HFF-Myc (cell line): ENCODE measurements around the gene HOATZ.
A peak's percentile ranks its signal among the peaks of the same experiment; 100 is the strongest.

ENCODE experiments used
- DNase-seq: peaks from one replicate; pipeline ENCODE4 v3.0.0-alpha.2; 2011; ENCODE audit warnings: low read depth; ENCODE audit errors: extremely low read depth
- H3K4me3 ChIP-seq: replicated peaks from 2 replicates; pipeline ENCODE4 v1.5.1; 2011; ENCODE audit warnings: low read depth, mild to moderate bottlenecking, control low read depth, low read length
- CTCF ChIP-seq: IDR thresholded peaks from 2 replicates; pipeline ENCODE4 v1.5.1; 2012; ENCODE audit warnings: mild to moderate bottlenecking, low read depth, low read length, control low read depth; ENCODE audit errors: missing control alignments

HOATZ gene

GRCh38 chr11:111514216-111515031 is at the start of gene HOATZ:
Gene HOATZ, plus strand, starts transcription at chr11:111514778. Its CDS starts 7 bp downstream, at chr11:111514785.
- DNase-seq, result no peak
- H3K4me3 ChIP-seq, result 0 out of 2 replicates have a peak within 1 kb of the TSS, but pooled peaks have one; percentile 4
- TF ChIP-seq CTCF, result no peak

DNA sequence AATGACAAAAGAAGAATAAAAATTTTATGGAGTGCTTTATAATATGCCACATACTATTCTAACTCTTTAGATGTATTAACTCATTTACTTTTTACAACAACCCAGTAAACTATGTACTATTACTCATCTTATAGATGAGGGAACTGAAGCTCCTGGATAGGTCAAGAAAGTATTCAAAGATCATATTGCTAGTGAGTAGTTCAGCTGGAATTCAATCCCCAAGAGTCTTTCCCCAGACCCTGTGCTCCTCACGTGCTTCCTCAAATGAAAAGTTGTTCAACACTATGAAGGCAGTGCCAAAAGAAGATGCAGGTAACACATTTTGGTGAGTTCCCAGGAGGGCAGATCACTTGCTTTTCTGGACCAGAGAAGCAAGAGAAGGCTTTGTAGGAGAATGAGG is 49.2 kb upstream of the HOATZ start:
- no peak for DNase-seq
- H3K4me3 ChIP-seq, result no peak overlapping the region
- no peak for TF ChIP-seq CTCF

GRCh38 chr11:111466615-111467014 is 48.0 kb upstream of the HOATZ start:
- DNase-seq, result no peak
- TF ChIP-seq CTCF, result no peak
- no peak overlapping the region for H3K4me3 ChIP-seq

- TF ChIP-seq CTCF, result no peak
- no peak for DNase-seq
- no peak overlapping the region for H3K4me3 ChIP-seq
Observed at GRCh38 chr11:111469200-111469599, 45.4 kb upstream of the HOATZ start.

GRCh38 chr11:111472228-111472627 is 42.4 kb upstream of the HOATZ start:
- DNase-seq, result no peak
- TF ChIP-seq CTCF, result no peak
- H3K4me3 ChIP-seq, result no peak overlapping the region

DNA sequence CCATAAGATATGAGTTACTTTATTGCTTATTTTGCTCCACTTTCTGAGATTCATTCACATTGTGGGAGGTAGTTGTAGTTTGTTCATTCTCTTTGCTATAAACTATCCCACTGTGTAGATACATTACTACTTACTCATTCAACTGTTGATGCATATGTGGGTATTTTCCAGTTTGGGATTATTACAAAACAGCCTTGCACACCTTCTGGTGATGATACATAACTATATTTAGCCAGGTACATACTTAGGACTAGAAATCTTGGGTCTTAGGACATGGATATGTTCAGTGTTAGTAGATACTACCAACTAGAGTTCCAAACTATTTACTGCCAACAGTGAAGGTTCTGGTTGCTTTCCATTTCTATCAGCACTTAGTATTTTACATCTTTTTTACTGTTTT is 40.1 kb upstream of the HOATZ start:
- H3K4me3 ChIP-seq, result no peak overlapping the region
- no peak for TF ChIP-seq CTCF
- no peak for DNase-seq
